HuH-7 (cell line): ENCODE data around the gene ANKIB1.
"Not testable (repeated sequence)": the region's sequence is repeated elsewhere in the genome, so short reads cannot be mapped to it uniquely, and the experiment has no call there.

Experiments
- DNase-seq: peaks from one replicate; pipeline ENCODE4 v3.0.0; 2011; ENCODE audit warnings: low spot score

ANKIB1 gene

GRCh38 chr7:92402920-92403759 lies 157.4 kb downstream of the ANKIB1 start:
- DNase-seq, result no peak

DNA sequence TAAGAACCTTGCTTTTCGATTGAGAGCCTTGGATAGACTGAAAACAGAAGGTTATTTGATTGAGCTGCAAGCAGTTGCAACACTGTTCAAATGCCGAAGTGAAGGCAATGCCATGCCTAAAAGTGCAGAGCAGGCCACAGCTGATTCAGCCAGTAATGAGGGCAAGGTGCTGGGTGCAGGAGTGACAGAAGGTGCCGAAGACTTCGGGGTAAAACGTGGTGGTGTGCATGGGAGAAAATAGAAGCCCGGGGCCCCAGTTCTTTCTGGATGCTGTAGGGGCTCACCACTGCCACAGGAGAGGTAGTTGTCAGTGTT lies 157.9 kb downstream of the ANKIB1 start:
- no peak for DNase-seq

DNA sequence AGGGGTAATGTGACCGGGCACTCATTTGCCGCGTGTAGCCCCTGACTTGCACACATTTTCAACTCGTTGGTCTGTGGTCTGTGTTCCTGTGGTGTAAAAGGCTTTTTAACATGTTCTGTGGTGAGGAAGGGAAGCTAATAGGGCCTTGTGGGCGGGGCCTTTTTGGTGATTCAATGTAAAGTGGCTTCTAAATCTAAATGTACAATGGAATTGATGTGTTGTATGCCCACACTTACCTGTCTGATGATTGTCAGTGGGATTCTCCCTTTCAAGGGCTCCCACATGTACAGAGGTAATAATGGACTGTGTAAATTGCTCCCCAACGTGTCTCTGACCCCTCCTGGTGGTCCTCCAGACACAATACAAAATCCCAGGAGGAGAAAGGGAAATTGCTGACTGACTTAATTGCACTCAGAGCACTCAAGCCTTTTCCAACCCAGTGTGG lies 158.4 kb downstream of the ANKIB1 start:
- DNase-seq, result no peak

DNA sequence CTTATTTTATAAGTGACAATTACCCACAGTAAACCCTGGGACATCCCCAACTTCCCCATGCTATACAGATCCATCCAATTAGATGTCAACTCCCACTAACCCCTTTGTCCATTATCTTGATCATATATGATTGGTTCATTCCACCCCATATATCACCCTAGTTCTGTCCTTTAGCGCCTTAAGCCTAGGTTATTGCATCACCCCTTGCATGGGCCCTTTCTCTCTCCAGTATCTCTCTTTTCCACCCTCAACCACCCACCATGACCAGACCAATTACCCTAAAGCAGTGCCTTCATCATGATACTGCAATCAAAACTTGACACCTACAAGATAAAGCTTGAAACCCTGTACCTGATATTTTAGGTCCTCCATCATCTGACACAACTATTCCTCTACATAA lies 163.6 kb downstream of the ANKIB1 start:
- no peak for DNase-seq

DNA sequence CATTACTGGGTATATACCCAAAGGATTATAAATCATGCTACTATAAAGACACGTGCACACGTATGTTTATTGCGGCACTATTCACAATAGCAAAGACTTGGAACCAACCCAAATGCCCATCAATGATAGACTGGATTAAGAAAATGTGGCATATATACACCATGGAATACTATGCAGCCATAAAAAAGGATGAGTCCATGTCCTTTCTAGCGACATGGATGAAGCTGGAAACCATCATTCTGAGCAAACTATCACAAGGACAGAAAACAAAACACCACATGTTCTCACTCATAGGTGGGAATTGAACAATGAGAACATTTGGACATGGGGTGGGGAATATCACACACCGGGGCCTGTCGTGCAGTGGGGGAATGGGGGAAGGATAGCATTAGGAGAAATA lies 164.4 kb downstream of the ANKIB1 start:
- not testable (repeated sequence) for DNase-seq

- DNase-seq, result no peak
Measured at GRCh38 chr7:92412745-92413144, 167.0 kb downstream of the ANKIB1 start.

GRCh38 chr7:92413550-92413949 lies 167.8 kb downstream of the ANKIB1 start:
- no peak for DNase-seq

GRCh38 chr7:92415225-92415624 lies 169.5 kb downstream of the ANKIB1 start:
- DNase-seq, result no peak

GRCh38 chr7:92417913-92418312 lies 172.1 kb downstream of the ANKIB1 start:
- no peak for DNase-seq

- no peak for DNase-seq
Measured at GRCh38 chr7:92421676-92422435, 176.1 kb downstream of the ANKIB1 start.

DNA sequence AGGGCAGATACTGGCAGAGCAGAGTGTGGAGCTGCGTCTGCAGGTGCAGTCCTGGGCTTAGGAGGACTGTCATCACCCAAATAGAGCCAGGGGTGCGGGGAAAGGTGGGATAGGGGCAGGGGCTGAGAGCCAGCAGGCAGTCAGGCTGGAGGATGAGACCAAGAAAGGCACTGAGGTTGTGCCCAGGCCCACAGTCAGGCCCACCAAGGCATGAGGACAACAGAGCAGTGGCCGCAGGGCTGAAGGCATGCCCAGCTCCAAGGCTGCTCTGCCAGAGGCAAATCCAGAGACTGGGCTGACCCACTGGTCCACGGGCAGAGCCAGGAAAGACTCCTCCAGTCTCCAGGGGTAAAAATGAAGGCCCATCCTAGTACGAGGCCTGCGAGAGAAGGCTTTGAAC lies 177.2 kb downstream of the ANKIB1 start:
- DNase-seq, result no peak

DNA sequence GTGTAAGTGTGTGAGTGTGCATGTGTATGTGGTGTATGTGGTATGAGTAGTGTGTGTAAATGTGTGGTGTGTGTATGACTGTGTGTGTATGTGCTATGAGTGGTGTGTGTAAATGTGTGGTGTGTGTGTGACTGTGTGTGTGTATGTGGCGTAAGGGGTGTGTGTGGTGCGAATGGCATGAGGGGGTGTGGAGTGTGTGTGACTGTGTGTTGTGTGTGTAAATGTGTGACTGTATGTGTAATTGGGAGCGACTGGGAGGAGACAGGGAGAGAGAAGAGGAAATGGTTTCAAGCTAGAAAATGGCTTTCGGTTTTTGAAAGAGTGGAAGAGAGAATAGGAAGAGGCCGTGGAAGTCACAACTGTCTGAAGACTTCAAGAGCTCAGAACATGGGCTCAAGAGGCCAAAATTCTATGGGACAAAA lies 177.9 kb downstream of the ANKIB1 start:
- no peak for DNase-seq

DNA sequence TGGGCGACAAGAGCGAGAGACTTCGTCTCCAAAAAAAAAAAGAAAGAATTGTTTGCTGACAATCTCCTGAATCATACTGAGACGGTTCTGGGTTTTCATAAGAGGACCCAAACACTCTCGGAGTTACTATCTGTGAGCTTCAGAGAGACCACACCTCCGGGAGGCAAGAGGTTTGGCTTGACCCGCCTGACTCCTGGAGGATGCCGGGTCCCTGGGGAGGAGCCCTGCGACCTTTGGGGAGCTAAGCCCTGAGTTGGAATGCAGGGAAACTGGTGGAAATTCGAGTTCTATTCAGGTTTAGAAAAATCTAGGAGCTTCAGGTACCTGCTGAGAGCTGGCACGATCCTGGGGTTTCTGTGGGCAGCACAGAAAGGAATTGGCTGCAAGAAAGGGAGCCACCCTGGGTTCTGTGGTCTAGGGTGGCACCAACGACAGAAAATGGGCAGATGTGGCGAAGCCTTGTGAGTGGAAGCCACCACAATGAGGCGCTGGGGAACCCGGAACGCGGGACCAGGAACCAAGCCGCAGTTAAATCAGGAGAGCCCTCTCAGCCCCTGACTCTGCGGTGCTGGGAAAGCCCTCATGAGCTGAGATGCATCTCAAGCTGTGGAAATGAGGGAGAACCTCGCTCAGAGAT lies 179.7 kb downstream of the ANKIB1 start:
- peak; percentile 12 for DNase-seq

GRCh38 chr7:92427193-92427592 lies 181.4 kb downstream of the ANKIB1 start:
- DNase-seq, result no peak

- no peak for DNase-seq
Measured at GRCh38 chr7:92432299-92432946, 186.6 kb downstream of the ANKIB1 start.

GRCh38 chr7:92433019-92433418 lies 187.2 kb downstream of the ANKIB1 start:
- DNase-seq, result no peak

- DNase-seq, result no peak
Measured at GRCh38 chr7:92435542-92435941, 189.8 kb downstream of the ANKIB1 start.

DNA sequence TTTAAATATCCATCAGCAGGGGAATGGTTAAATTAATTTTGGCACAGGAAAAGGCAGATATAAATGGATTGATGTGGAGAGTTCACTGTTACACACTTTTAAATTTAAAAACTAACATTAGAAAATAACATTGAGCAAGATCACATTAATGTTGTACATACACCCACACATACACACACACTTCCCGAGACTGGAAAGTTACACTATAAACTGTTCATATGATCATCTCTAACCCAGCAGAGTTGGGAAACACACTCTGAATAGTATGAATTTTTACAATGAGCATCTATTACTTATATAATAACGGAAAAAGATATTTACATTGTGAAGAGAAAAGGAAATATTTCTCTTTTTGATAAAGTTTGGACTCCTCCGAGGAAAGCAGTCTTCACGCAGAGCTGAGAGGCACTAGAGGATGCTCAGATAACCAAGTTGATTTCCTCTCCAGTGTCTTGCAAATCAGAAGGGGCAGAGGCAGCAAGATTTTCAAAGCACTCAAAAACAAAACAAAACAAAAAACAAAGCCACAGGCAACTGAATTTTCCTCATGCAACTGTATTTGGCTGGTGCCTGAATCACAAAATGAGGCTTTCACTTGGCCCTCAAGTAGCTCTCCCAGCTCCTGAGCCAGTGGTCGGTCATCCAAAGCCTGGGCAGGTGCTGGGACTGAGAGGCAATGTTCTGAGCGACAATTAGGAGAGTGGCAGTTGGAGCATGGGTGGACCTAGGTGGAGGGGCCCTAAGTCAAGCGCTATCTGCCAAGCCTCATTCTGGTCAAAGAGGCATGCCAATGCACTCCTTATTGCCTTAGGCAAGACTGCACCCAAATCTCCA lies 191.1 kb downstream of the ANKIB1 start:
- DNase-seq, result no peak

- no peak for DNase-seq
Measured at GRCh38 chr7:92437956-92438491, 192.2 kb downstream of the ANKIB1 start.

DNA sequence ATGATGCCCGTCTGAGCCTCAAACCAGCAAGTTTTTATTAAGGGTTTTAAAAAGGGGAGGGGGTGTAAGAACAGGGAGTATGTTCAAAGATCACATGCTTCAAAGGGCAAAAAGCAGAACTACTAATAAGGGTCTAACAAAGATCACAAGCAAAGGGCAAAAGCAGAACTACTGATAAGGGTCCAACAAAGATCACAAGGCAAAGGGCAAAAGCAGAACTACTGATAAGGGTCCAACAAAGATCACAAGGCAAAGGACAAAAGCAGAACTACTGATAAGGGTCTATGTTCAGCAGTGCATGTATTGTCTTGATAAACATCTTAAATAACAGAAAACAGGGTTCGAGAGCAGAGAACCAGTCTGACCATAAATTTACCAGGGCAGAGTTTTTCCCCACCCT lies 196.9 kb downstream of the ANKIB1 start:
- DNase-seq, result not testable (repeated sequence)

DNA sequence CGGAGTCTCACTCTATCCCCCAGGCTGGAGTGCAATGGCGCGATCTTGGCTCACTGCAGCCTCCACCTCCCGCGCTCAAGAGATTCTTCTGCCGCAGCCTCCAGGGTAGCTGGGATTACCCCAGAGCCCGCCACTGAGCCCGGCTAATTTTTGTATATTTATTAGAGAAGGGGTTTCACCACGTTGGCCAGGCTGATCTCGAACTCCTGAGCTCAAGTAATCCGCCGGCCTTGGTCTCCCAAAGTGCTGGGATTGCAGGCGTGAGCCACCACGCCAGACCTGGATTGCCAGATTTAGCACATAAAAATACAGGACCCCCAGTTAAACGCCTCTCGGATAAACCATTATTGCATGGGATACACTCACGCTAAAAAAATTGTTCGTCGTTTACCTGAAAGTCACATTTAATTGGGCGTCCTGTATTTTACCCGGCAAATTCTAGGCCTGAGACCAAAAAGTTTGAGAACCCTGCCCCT lies 201.1 kb downstream of the ANKIB1 start:
- DNase-seq, result no peak
